Mesenchymal stem cell (in vitro differentiated cells and primary cell): ENCODE results near the gene PDE11A.
A peak's percentile ranks its signal among the peaks of the same experiment; 100 is the strongest.

Source experiments
- DNase-seq: peaks from one replicate; pipeline ENCODE4 v3.0.0-alpha.2; 2013
- H2AFZ ChIP-seq: one replicate; pipeline ENCODE4 v1.6.1; 2013; ENCODE audit warnings: low read depth, mild to moderate bottlenecking, control low read depth, inconsistent platforms, low read length, moderate library complexity
- H2AK5ac ChIP-seq: 2 replicates; pipeline ENCODE4 v1.6.1; 2013; ENCODE audit warnings: low read length, moderate library complexity, mild to moderate bottlenecking, inconsistent platforms; ENCODE audit not compliant: severe bottlenecking
- H2BK120ac ChIP-seq: one replicate; pipeline ENCODE4 v1.6.1; 2013; ENCODE audit warnings: low read depth, mild to moderate bottlenecking, inconsistent platforms, low read length, moderate library complexity
- H2BK12ac ChIP-seq, 2 experiments: one replicate each; pipeline ENCODE4 v1.6.1; 2013; ENCODE audit warnings: inconsistent platforms in 2 of 2, low read length in 2 of 2, mild to moderate bottlenecking in 2 of 2, moderate library complexity in 2 of 2, control low read depth in 1 of 2
- H2BK15ac ChIP-seq: one replicate; pipeline ENCODE4 v1.6.1; 2013; ENCODE audit warnings: mild to moderate bottlenecking, low read depth, inconsistent platforms; ENCODE audit not compliant: poor library complexity, severe bottlenecking
- H2BK5ac ChIP-seq: 2 replicates; pipeline ENCODE4 v1.6.1; 2013; ENCODE audit warnings: low read depth, mild to moderate bottlenecking, low read length, control low read depth, inconsistent platforms; ENCODE audit not compliant: poor library complexity, severe bottlenecking
- H3K14ac ChIP-seq, 2 experiments: one replicate each; pipeline ENCODE4 v1.6.1; 2013; ENCODE audit warnings: inconsistent platforms in 2 of 2, low read length in 2 of 2, control low read depth in 1 of 2, mild to moderate bottlenecking in 1 of 2, moderate library complexity in 1 of 2
- H3K18ac ChIP-seq, 2 experiments: one replicate each; pipeline ENCODE4 v1.6.1; 2013; ENCODE audit warnings: inconsistent platforms in 2 of 2, low read length in 2 of 2, control low read depth in 1 of 2, low read depth in 1 of 2, mild to moderate bottlenecking in 1 of 2
- H3K23ac ChIP-seq, 2 experiments: one replicate each; pipeline ENCODE4 v1.6.1; 2013; ENCODE audit warnings: inconsistent platforms in 2 of 2, low read length in 2 of 2, mild to moderate bottlenecking in 2 of 2, moderate library complexity in 2 of 2, control low read depth in 1 of 2
- H3K27ac ChIP-seq: 2 replicates; pipeline ENCODE4 v1.5.1; 2013; ENCODE audit warnings: mild to moderate bottlenecking, moderate library complexity, low read length, control low read depth, inconsistent platforms; ENCODE audit not compliant: poor library complexity, severe bottlenecking
- H3K27me3 ChIP-seq, 2 experiments: 2 replicates each; pipeline versions ENCODE4 v1.6.1 to v1.7.0; 2013; ENCODE audit warnings: low read length in 2 of 2, mild to moderate bottlenecking in 2 of 2, moderate library complexity in 2 of 2, control low read depth in 1 of 2, inconsistent platforms in 1 of 2; ENCODE audit not compliant: control insufficient read depth in 1 of 2, insufficient read depth in 1 of 2
- H3K36me3 ChIP-seq, 2 experiments: 2 replicates each; pipeline versions ENCODE4 v1.6.1 to v1.7.0; 2013; ENCODE audit warnings: low read length in 2 of 2, control low read depth in 1 of 2, inconsistent platforms in 1 of 2, low read depth in 1 of 2, mild to moderate bottlenecking in 1 of 2; ENCODE audit not compliant: insufficient read depth in 2 of 2, control insufficient read depth in 1 of 2
- H3K4ac ChIP-seq, 2 experiments: one replicate each; pipeline ENCODE4 v1.6.1; 2013; ENCODE audit warnings: inconsistent platforms in 2 of 2, low read length in 2 of 2, mild to moderate bottlenecking in 2 of 2, moderate library complexity in 2 of 2, control low read depth in 1 of 2, low read depth in 1 of 2
- H3K4me1 ChIP-seq: 2 replicates; pipeline ENCODE4 v1.6.1; 2013; ENCODE audit warnings: low read depth, low read length, control low read depth; ENCODE audit not compliant: control insufficient read depth, insufficient read depth
- H3K4me2 ChIP-seq: 2 replicates; pipeline ENCODE4 v1.6.1; 2013; ENCODE audit warnings: low read length, mild to moderate bottlenecking, inconsistent platforms; ENCODE audit not compliant: poor library complexity, severe bottlenecking
- H3K4me3 ChIP-seq, 2 experiments: 2 replicates each; pipeline versions ENCODE4 v1.5.1 to v1.7.0; 2013; ENCODE audit warnings: low read length in 2 of 2, mild to moderate bottlenecking in 2 of 2, control low read depth in 1 of 2, low read depth in 1 of 2; ENCODE audit not compliant: insufficient read depth in 1 of 2
- H3K79me1 ChIP-seq: replicated peaks from 2 replicates; pipeline ENCODE4 v1.6.1; 2013; ENCODE audit warnings: mild to moderate bottlenecking, control low read depth, low read length, inconsistent platforms; ENCODE audit not compliant: poor library complexity, severe bottlenecking
- H3K9ac ChIP-seq: 2 replicates; pipeline ENCODE4 v1.7.0; 2013; ENCODE audit warnings: mild to moderate bottlenecking, low read length, moderate library complexity
- H3K9me3 ChIP-seq: 2 replicates; pipeline ENCODE4 v1.7.0; 2013; ENCODE audit warnings: mild to moderate bottlenecking, low read length; ENCODE audit not compliant: control insufficient read depth
- H4K8ac ChIP-seq: one replicate; pipeline ENCODE4 v1.6.1; 2013; ENCODE audit warnings: inconsistent platforms, mild to moderate bottlenecking, low read length, moderate library complexity
- H4K91ac ChIP-seq: one replicate; pipeline ENCODE4 v1.6.1; 2013; ENCODE audit warnings: mild to moderate bottlenecking, low read length, inconsistent platforms
- WGBS: methylation state at CpG from one replicate; pipeline ENCODE4 v1.1.7; 2013; ENCODE audit warnings: mixed read lengths; 5-methylcytosine and 5-hydroxymethylcytosine counted together

PDE11A gene

GRCh38 chr2:177783835-177784744 lies 288.5 kb downstream of the PDE11A start:
- no peak overlapping the region for H3K14ac ChIP-seq
- H3K9me3 ChIP-seq, result no peaks in the 10 kb centered on the region
- no peak overlapping the region for H2AK5ac ChIP-seq
- H3K4ac ChIP-seq, result no peak overlapping the region
- H3K4me2 ChIP-seq, result no peak overlapping the region
- WGBS, result 67% methylated on average over 2 of the region's 2 CpGs
- H3K36me3 ChIP-seq, result no peaks in the 10 kb centered on the region
- H3K18ac ChIP-seq, result no peak overlapping the region
- no peak overlapping the region for H2BK15ac ChIP-seq
- H2BK120ac ChIP-seq, result no peak overlapping the region
- no peak overlapping the region for H2BK5ac ChIP-seq
- H2AFZ ChIP-seq, result no peak overlapping the region
- no peaks in the 10 kb centered on the region for H3K4me1 ChIP-seq
- H2BK12ac ChIP-seq, result no peak overlapping the region
- peak overlapping the region; percentile 77 for H3K9ac ChIP-seq
- H3K79me1 ChIP-seq, result no peaks in the 10 kb centered on the region
- H4K91ac ChIP-seq, result no peak overlapping the region
- H3K27ac ChIP-seq, result peak overlapping the region; percentile 70
- no peak overlapping the region for H4K8ac ChIP-seq
- H3K4me3 ChIP-seq, result peak overlapping the region in 1 of 2 experiments; percentile 70
- H3K27me3 ChIP-seq, result no peaks in the 10 kb centered on the region
- no peak overlapping the region for H3K23ac ChIP-seq
- peak; percentile 89 for DNase-seq

DNA sequence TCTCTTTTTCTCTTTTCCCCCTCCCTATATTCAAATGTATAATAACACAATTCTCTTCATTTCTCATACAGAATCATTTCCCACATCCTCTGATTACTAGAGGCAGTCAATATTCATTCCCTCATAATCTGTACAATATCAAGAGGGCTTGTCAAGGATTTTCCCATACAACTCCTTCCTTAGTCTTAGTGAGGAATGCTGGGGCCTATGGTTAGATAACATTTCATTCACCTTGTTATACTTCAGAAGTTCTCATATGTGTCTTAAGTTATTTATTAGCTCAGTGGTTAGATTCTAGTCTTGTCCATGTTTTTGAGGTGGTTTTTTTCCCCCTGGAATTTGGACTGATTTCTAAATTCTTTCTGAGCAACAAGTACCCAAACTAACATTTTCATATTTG lies 289.5 kb downstream of the PDE11A start:
- no peak overlapping the region for H4K91ac ChIP-seq
- H4K8ac ChIP-seq, result no peak overlapping the region
- peak overlapping the region; percentile 22 for H3K27ac ChIP-seq
- H3K4me1 ChIP-seq, result no peaks in the 10 kb centered on the region
- no peaks in the 10 kb centered on the region for H3K9me3 ChIP-seq
- H3K4ac ChIP-seq, result no peak overlapping the region
- no peak for DNase-seq
- no peak overlapping the region for H2AFZ ChIP-seq
- H3K14ac ChIP-seq, result no peak overlapping the region
- no peak overlapping the region for H3K4me3 ChIP-seq
- no peak overlapping the region for H3K9ac ChIP-seq
- no peak overlapping the region for H3K23ac ChIP-seq
- no peak overlapping the region for H2AK5ac ChIP-seq
- no peak overlapping the region for H2BK15ac ChIP-seq
- H2BK5ac ChIP-seq, result no peak overlapping the region
- H3K36me3 ChIP-seq, result no peaks in the 10 kb centered on the region
- H3K79me1 ChIP-seq, result no peaks in the 10 kb centered on the region
- peaks cover 0 to 3% of the 10 kb centered on the region in 2 experiments for H3K27me3 ChIP-seq
- no peak overlapping the region for H2BK120ac ChIP-seq
- no peak overlapping the region for H2BK12ac ChIP-seq
- H3K4me2 ChIP-seq, result no peak overlapping the region
- no peak overlapping the region for H3K18ac ChIP-seq

DNA sequence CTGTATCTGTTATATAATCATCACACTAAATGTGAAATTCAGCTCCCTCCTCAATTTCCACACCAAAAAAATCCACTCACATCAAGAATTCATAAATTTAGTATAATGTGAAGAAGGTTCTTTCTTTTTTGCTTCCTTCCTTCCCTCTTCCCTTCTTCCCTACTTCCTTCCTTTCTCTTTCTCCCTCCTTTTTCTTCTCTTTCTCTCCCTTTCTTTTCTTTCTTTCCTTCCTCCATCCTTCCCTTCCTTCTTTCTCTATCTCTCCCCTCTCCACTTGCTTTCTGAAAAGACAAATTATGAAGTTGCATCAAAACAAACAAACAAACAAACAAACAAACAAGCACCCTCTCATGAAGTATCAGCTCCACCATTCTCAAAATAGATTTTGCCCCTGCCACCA lies 290.0 kb downstream of the PDE11A start:
- Histone ChIP-seq H3K4ac (no peak overlapping the region), H3K14ac (no peak overlapping the region), H3K36me3 (no peaks in the 10 kb centered on the region), H3K4me2 (no peak overlapping the region), H2BK12ac (no peak overlapping the region), H3K4me3 (no peak overlapping the region), H3K18ac (no peak overlapping the region), H3K79me1 (no peaks in the 10 kb centered on the region), H2AFZ (no peak overlapping the region), H2BK15ac (no peak overlapping the region), H2AK5ac (no peak overlapping the region), H4K8ac (no peak overlapping the region), H3K9me3 (no peaks in the 10 kb centered on the region), H3K27me3 (peaks cover 0 to 4% of the 10 kb centered on the region in 2 experiments), H4K91ac (no peak overlapping the region), H3K9ac (no peak overlapping the region), H2BK120ac (no peak overlapping the region), H3K4me1 (no peaks in the 10 kb centered on the region), H3K23ac (no peak overlapping the region), H2BK5ac (no peak overlapping the region), H3K27ac (peak overlapping the region; percentile 22)
- DNase-seq, result no peak

- no peak overlapping the region for H3K27ac ChIP-seq
- DNase-seq, result no peak
- H3K4ac ChIP-seq, result no peak overlapping the region
- H2AFZ ChIP-seq, result no peak overlapping the region
- H2AK5ac ChIP-seq, result no peak overlapping the region
- H3K4me1 ChIP-seq, result no peaks in the 10 kb centered on the region
- H3K23ac ChIP-seq, result no peak overlapping the region
- peak overlapping the region in 1 of 2 experiments; percentile 18 for H2BK12ac ChIP-seq
- H3K36me3 ChIP-seq, result no peaks in the 10 kb centered on the region
- H3K14ac ChIP-seq, result no peak overlapping the region
- H3K4me2 ChIP-seq, result no peak overlapping the region
- no peak overlapping the region for H4K91ac ChIP-seq
- no peak overlapping the region for H4K8ac ChIP-seq
- H3K18ac ChIP-seq, result no peak overlapping the region
- H2BK15ac ChIP-seq, result no peak overlapping the region
- no peak overlapping the region for H3K4me3 ChIP-seq
- H3K9ac ChIP-seq, result no peak overlapping the region
- WGBS, result 78% methylated on average over 3 of the region's 5 CpGs
- H3K27me3 ChIP-seq, result peaks cover 8 to 19% of the 10 kb centered on the region in 2 experiments
- H2BK120ac ChIP-seq, result no peak overlapping the region
- no peaks in the 10 kb centered on the region for H3K79me1 ChIP-seq
- H2BK5ac ChIP-seq, result no peak overlapping the region
- no peaks in the 10 kb centered on the region for H3K9me3 ChIP-seq
Measured at GRCh38 chr2:177778472-177778871, 294.1 kb downstream of the PDE11A start.
